ENCODE data around the gene ASCL2.
"Not testable (repeated sequence)": the region's sequence is repeated elsewhere in the genome, so short reads cannot be mapped to it uniquely, and the experiment has no call there.

ASCL2 gene

GRCh38 chr11:2259466-2259830 is 10.9 kb downstream of the ASCL2 start:
- DNase-seq, result no peak

GRCh38 chr11:2258501-2259465 is 11.6 kb downstream of the ASCL2 start:
- no peak for DNase-seq

DNA sequence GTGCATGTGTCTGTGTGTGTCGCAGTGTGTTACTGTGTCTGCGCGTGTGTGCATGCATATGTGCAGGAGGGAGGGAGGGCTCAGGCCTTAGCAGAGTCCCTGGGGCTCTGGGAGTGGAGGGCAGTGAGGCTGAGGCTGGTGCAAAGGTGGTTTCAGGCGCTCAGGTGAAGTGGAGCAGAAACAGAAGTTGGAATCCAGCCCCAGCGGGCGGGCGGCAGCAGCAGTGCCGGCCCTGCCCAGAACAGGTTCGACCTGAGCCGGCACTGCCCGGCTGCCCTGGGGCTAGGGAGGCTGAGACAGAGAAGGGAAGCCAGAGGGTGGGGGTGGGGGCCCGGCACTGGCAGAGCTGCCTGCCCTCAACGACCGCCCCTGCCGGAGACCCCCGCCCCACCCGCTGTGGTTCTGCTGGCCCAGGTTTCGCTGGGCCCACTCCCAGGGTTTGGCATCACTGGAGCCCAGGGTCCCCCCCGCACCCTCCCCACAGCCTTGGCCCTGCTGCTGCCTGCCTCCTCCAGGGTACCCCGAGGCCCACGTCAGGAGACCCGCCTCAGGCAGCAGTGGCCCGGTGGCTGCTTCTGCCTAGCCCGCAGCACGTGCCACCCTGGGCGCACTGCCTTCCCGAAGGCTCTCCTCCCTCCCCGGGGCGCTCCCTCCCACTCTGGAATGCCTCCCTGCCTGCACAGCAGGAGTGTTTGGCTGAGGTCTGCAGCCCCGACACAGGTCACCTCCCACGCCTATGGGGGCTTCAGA is 13.3 kb downstream of the ASCL2 start:
- DNase-seq, result no peak

DNA sequence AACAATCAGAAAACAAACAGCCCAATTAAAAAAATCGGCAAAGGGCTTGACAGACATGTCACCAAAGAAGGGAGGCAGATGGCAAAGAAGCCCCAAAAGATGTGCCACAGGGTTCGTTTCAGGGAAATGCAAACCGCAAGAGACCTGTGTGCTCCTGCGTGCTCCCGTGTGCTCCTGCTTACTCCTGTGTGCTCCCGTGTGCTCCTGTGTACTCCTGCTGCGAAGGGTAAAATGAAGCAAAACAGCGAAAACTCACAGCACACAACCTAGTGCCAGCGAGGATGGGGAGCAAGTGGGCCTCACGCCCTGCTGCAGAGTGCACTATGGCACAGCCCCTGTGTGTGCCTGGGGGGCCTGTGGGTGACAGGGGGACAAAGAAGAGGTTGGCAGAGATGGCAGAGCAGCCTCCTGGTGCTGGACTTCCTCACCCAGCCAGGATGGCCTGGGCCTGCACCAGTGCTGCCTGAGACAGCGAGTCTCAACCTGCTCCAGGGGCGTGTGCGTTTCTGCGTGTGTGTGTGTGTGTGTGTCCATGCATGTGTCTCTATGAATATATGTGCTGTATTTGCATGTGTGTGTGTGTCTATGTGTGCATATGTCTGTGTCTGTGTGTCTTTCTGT is 14.0 kb downstream of the ASCL2 start:
- no peak for DNase-seq

DNA sequence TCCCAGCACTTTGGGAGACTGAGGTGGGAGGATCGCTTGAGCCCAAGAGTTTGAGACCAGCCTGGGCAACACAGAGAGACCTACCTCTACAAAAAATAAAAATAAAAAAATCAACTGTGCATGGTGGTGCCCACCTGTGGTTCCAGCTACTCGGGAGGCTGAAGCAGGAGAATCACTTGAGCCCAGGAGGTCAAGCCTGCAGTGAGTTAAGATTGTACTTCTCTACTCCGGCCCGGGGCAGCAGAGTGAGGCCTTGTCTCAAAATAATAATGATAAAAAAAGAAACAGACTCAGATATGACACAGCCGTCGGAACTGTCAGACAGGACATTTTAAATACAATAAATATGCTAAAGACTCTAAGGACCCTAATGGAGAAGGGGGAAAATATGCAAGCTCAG is 18.4 kb downstream of the ASCL2 start:
- no peak for DNase-seq

GRCh38 chr11:2251138-2251537 is 19.2 kb downstream of the ASCL2 start:
- DNase-seq, result no peak

- DNase-seq, result no peak
Observed at GRCh38 chr11:2250485-2250884, 19.9 kb downstream of the ASCL2 start.

DNA sequence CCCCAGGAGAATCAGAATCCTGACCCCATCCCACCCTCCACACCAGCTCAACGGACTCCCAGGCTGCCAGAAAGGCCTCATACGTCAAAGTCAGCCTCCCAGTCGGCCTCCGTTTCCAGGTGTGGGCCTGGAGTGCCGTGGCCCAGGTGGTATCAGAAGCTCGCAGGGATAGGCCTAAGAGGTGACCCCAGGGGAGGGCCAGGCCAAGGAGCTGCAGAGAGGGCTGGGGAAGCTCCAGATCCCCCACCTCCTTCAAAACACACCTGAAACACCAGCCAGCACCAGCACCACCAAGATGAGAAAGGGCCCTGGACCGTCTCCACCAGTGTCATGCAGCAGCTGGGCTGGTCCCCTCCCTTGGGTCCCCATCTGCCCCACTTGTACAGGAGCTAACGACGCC is 20.3 kb downstream of the ASCL2 start:
- no peak for DNase-seq

DNA sequence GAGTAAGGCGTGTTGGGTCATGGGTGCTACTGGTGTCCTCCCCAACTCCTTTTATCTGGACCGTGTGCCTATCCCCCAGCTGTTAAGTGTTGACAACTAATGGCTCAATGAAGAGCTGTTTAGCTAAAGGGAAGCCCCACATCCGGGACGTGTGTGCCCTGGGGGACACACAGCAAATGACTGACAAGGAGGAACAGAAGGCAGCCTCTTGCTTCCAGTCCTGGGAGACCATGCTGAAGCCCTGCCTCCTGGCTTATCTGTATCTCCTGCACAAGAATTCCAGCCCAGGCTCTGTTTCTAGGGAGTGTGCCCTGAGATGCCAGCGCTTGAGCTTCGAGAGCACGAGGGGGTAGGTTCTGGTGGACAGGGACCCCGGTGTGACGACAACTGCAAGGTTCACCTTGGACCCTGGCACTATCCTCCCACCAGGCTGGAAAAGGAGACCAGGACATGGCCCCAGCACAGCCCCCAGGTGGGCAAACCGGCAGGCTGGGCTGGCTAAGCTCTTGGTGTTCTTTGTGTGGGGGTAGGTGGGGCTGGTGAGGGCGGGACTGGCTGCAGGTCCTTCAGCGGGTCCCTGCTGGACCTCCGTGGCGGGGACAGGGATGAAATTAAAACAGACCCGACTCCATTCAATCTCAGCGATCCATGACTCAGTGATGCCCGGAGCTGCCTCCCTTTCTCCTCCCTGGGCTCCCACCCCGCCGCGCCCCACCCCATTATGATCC is 21.0 kb downstream of the ASCL2 start:
- no peak for DNase-seq

DNA sequence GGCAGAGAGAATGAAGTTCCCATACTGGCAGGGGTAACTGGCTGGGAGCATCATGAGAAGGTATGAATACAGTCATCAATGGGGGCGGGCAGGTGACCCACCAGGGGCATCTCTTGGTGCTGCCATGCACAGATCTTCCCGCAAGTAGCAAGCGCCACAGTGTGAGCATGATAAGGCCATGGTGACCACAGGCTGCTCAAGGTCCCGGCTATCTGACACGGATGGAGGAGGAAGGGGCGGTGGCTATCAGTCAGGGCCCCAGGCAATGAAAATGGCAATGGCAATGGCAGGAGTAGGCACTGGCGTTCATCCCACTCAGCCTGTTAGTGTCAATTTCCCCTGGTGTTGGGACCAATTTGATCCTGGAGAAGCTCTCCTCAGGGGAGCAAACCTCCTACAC is 21.6 kb downstream of the ASCL2 start:
- DNase-seq, result no peak

DNA sequence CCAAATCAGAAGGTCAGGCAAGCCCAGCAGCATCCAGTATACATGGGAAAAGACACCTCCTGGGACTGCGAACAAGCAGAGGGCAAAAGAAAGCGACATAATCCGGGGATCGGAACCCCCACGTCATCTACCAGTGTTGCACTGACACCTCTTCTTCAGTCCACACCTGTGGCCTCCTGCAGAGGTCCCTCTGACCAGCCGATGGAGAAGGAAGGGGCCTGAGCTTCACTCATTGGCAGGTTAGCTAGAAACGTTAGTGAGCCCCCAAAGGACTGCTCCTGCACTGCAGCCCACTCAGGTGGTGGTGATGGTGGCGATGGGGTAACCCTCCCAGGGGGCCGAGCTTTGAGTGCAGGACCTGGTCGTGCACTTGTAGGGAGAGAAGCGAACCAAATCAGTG is 22.1 kb downstream of the ASCL2 start:
- no peak for DNase-seq

GRCh38 chr11:2247496-2247895 is 22.9 kb downstream of the ASCL2 start:
- DNase-seq, result no peak

DNA sequence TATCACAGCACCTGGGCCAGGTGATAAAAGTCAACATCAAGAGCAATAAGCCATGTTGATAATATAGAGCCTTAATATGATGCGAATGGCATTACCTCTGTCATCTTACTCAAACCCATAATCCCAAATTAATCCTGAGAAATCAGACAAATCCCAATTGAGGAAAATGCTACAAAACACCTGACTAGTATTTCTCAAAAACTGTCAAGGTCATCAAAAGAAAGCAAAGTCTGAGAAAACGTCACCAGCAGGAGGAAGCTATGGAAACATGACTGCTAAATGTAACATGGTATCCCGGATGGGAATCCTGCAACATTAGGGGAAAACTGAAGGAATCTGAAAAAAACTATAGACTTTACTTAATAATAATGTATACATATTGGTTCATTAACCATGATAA is 29.6 kb downstream of the ASCL2 start:
- DNase-seq, result no peak

DNA sequence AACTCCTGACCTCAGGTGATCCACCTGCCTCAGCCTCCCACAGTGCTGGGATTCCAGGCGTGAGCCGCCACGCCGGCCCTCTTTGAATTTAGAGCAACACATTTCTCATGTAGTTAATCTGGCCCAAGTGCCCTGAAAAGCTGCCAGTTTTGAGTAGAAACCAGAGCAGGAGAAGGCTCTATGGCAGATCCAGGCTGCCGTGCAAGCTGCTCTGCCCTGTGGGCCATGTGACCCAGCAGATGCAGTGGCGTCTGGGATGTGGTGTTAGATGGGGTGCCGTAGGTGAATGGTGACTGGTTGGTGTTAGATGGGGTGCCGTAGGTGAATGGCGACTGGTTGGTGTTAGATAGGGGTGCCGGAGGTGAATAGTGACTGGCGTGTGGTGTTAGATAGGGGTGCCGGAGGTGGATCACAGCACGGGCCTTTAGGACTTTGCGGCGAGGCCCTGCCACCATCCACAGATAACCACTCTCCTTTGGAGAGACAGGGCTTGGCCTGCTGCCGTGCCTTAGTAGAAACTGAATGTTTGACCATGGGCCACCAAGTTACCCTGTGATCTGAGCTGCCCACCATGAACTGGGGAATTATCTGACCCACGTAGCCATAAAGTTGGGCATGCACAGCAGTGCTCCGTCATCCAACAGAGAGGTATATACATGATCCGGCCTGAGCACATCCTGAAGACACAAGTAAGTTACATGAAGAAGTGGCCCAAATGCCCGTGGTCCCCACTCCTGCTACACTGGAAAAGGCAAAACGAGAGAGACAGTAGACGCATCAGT is 32.7 kb downstream of the ASCL2 start:
- no peak for DNase-seq

DNA sequence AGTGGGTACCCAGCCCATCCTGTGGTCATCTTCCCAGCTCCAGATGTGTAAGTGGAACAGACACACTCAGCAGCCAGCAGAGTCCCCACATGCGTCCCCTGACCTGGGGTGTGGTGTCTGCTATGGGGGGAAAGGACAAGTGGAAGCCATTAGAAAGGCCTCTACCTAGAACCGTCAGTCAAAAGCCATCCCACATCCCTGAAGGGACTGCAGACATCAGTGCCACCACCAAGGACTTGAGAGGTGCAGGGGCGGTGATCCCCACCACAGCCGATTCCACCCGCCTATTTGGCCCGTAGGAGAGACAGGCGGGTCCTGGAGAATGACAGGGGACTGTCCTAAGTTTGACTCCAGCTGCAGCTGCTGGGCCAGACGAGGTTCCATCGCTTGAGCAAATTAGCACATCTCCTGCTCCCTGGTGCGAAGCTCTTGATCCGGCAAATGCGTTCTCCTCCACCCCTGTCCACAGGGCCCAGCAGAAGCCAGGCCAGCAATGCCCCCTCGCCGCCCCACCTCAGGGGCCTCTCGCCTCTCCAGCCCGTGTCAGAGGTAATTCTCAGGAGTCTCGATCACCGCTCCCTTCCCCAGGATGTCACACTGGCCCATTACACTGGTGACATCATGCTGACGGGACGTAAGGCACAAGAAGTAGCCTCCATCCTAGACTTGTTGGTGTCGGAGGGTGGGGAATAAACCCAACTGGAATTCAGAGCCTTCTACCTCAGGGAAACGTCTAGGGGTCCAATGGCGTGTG is 33.8 kb downstream of the ASCL2 start:
- DNase-seq, result not testable (repeated sequence)

- DNase-seq, result no peak
Observed at GRCh38 chr11:2235588-2236326, 34.6 kb downstream of the ASCL2 start.

GRCh38 chr11:2234963-2235362 is 35.4 kb downstream of the ASCL2 start:
- no peak for DNase-seq

DNA sequence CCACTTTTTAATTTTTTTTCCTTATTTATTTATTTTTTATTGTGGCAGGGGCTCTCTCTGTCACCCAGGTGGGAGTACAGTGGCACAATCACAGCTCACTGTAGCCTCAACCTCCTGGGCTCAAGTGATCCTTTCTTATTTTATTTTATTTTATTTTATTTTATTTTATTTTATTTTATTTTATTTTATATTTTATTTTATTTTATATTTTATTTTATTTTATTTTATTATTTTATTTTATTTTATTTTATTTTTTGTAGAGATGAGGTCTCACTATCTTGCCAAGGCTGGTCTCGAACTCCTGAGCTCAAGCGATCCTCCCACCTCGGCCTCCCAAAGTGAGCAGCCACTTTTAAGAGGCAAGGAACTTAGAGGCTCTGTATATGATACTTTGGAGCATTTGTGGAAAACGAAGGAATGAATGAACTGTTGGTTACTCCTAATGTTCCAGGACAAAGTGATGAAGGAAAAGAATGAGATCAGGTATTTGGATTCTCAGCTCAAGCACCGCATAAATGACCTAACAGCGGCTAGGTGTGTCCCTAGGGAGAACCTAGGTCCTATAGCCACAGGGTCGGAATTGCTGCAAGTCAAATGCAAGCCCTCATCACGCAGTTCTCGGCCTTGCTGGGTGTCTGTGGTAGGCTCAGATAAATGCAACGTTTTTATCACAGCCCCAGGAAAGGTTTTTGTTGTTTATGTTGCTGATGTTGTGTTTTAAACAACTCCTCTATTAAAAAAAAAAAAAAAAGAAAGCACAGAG is 36.5 kb downstream of the ASCL2 start:
- no peak for DNase-seq

DNA sequence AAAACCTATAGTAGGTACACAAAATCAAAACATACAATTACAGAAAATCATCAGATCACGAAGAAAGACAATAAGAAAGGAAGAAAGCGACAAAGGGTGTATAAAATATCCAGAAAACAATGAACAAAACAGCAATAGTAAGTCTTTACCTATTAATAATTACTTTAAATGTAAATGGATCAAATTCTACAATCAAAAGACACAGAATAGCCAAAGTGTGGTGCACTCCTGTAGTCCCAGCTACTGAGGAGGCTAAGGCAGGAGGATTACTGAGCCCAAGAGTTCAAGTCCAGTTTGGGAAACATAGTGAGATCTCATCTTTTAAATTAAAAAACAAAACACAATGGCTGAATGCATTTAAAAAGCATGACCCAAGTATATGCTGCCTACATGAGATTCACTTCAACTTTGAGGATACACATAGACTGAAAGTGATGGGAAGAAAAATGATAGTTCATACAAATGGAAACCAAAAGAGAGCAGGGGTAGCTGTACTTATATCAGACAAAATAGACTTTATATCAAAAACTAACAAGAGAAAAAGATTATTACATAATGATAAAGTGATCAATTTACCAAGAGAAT is 40.6 kb downstream of the ASCL2 start:
- DNase-seq, result no peak

- no peak for DNase-seq
Observed at GRCh38 chr11:2224254-2224653, 46.1 kb downstream of the ASCL2 start.

Data from CD4-positive, alpha-beta T cell treated with Interferon alpha-2 for 1 hour (primary cell).